CD4-positive, alpha-beta T cell treated with Interleukin-12 subunit alpha and Interleukin-12 subunit beta, for 1 hour (primary cell): ENCODE data around the gene CCDC92B.
A peak's percentile ranks its signal among the peaks of the same experiment; 100 is the strongest.

ENCODE experiments used
- DNase-seq: peaks from one replicate; pipeline ENCODE4 v3.0.0-alpha.2; 2020

The CCDC92B gene

GRCh38 chr17:2777242-2777867, 27.9 kb upstream of the CCDC92B start:
- DNase-seq = no peak

- DNase-seq = no peak
These were observed 27.3 kb upstream of the CCDC92B start for GRCh38 chr17:2776589-2777241.

- DNase-seq = no peak
These were observed 25.8 kb upstream of the CCDC92B start for GRCh38 chr17:2775206-2775605.

- DNase-seq = no peak
These were observed 20.7 kb upstream of the CCDC92B start for GRCh38 chr17:2770129-2770528.

GRCh38 chr17:2758870-2759269, 9.4 kb upstream of the CCDC92B start:
- no peak for DNase-seq

GRCh38 chr17:2755891-2756724, 6.7 kb upstream of the CCDC92B start:
- no peak for DNase-seq

- no peak for DNase-seq
These were observed 2.0 kb upstream of the CCDC92B start for GRCh38 chr17:2751491-2751890.

- no peak for DNase-seq
These were observed 1.3 kb upstream of the CCDC92B start for GRCh38 chr17:2750721-2751120.

GRCh38 chr17:2749784-2750181, 331 bp upstream of the CCDC92B start:
- DNase-seq = peak; percentile 74

GRCh38 chr17:2745317-2746037, 4.0 kb downstream of the CCDC92B start:
- no peak for DNase-seq

- no peak for DNase-seq
These were observed 11.8 kb downstream of the CCDC92B start for GRCh38 chr17:2737693-2738092.

GRCh38 chr17:2736956-2737355, 12.5 kb downstream of the CCDC92B start:
- DNase-seq = no peak

GRCh38 chr17:2735896-2736295, 13.6 kb downstream of the CCDC92B start:
- no peak for DNase-seq

- DNase-seq = no peak
These were observed 14.5 kb downstream of the CCDC92B start for GRCh38 chr17:2734939-2735338.

- no peak for DNase-seq
These were observed 17.6 kb downstream of the CCDC92B start for GRCh38 chr17:2731807-2732206.

- no peak for DNase-seq
These were observed 18.6 kb downstream of the CCDC92B start for GRCh38 chr17:2730764-2731353.

- peak; percentile 49 for DNase-seq
These were observed 24.7 kb downstream of the CCDC92B start for GRCh38 chr17:2724784-2725164.

GRCh38 chr17:2723997-2724783, 25.3 kb downstream of the CCDC92B start:
- no peak for DNase-seq

GRCh38 chr17:2723505-2723996, 25.9 kb downstream of the CCDC92B start:
- no peak for DNase-seq

- DNase-seq = no peak
These were observed 26.8 kb downstream of the CCDC92B start for GRCh38 chr17:2722611-2723010.

- DNase-seq = no peak
These were observed 27.8 kb downstream of the CCDC92B start for GRCh38 chr17:2721603-2722002.

- no peak for DNase-seq
These were observed 29.6 kb downstream of the CCDC92B start for GRCh38 chr17:2719861-2720260.
